Osteoblast (primary cell): ENCODE measurements around the gene ULBP1. TPM values are rescaled to one million over a fixed set of nuclear protein-coding genes. Genes with fewer than 3 reads are reported as not detected.

ENCODE experiments used
- DNase-seq: peaks from one replicate; pipeline ENCODE4 v3.0.0; 2011; ENCODE audit warnings: low spot score, mixed read lengths; ENCODE audit not compliant: insufficient read length; ENCODE audit errors: missing footprints
- H2AFZ ChIP-seq: 2 replicates; pipeline ENCODE4 v1.6.0; 2011; ENCODE audit warnings: mild to moderate bottlenecking, low read length
- H3K27ac ChIP-seq: 2 replicates; pipeline ENCODE4 v1.5.1; 2011; ENCODE audit warnings: mild to moderate bottlenecking, low read depth, low read length, moderate library complexity
- H3K27me3 ChIP-seq: 2 replicates; pipeline ENCODE4 v1.6.0; 2012; ENCODE audit warnings: mild to moderate bottlenecking, control low read depth, inconsistent platforms, low read length, moderate library complexity; ENCODE audit not compliant: insufficient read depth
- H3K36me3 ChIP-seq: 2 replicates; pipeline ENCODE4 v1.5.1; 2011; ENCODE audit warnings: mild to moderate bottlenecking, low read length, control low read depth, moderate library complexity; ENCODE audit not compliant: insufficient read depth
- H3K4me1 ChIP-seq: 2 replicates; pipeline ENCODE4 v1.5.1; 2011; ENCODE audit warnings: mild to moderate bottlenecking, low read length, control low read depth, moderate library complexity; ENCODE audit not compliant: insufficient read depth
- H3K4me2 ChIP-seq: 2 replicates; pipeline ENCODE4 v1.6.0; 2011; ENCODE audit warnings: mild to moderate bottlenecking, low read length; ENCODE audit not compliant: insufficient read depth
- H3K4me3 ChIP-seq: fragments of 200-600 bp; sonication (generic); 3 replicates; pipeline ENCODE4 v1.5.1; 2012; ENCODE audit warnings: mild to moderate bottlenecking, low read length, inconsistent platforms; ENCODE audit not compliant: insufficient read depth
- H3K79me2 ChIP-seq: 2 replicates; pipeline ENCODE4 v1.6.0; 2012; ENCODE audit warnings: mild to moderate bottlenecking, low read length, control low read depth, inconsistent platforms; ENCODE audit not compliant: insufficient read depth
- H3K9me3 ChIP-seq: 2 replicates; pipeline ENCODE4 v1.5.1; 2011; ENCODE audit warnings: low read depth, low read length, control low read depth
- H4K20me1 ChIP-seq: 2 replicates; pipeline ENCODE4 v1.6.0; 2012; ENCODE audit warnings: mild to moderate bottlenecking, low read length, control low read depth; ENCODE audit not compliant: insufficient read depth
- CTCF ChIP-seq: IDR thresholded peaks from 2 replicates; pipeline ENCODE4 v1.5.1; 2011; ENCODE audit warnings: mild to moderate bottlenecking, low read depth, low read length, moderate library complexity; ENCODE audit errors: extremely low read depth
- total RNA-seq: library from RNA; depleted of rRNA; stranded (reverse); fragments of >200 nt; gene quantifications from 2 replicates; pipeline ENCODE4 v1.2.3, GENCODE V29; 2012

The ULBP1 gene
- total RNA-seq, 1 donor: 0.72 TPM

- no peak for TF ChIP-seq CTCF
- H3K4me1 ChIP-seq: peaks cover 14% of the 10 kb centered on the region
- no peak overlapping the region for H3K4me3 ChIP-seq
- H4K20me1 ChIP-seq: no peaks in the 10 kb centered on the region
- peaks cover 68% of the 10 kb centered on the region for H3K27me3 ChIP-seq
- no peak overlapping the region for H2AFZ ChIP-seq
- H3K36me3 ChIP-seq: no peaks in the 10 kb centered on the region
- no peaks in the 10 kb centered on the region for H3K9me3 ChIP-seq
- DNase-seq: no peak
- H3K4me2 ChIP-seq: no peak overlapping the region
- no peaks in the 10 kb centered on the region for H3K79me2 ChIP-seq
- H3K27ac ChIP-seq: no peak overlapping the region
Measured at GRCh38 chr6:149960488-149960887, 3.3 kb upstream of the ULBP1 start.

GRCh38 chr6:149961728-149962425 is 1.9 kb upstream of the ULBP1 start:
- Histone ChIP-seq H2AFZ (no peak overlapping the region), H3K4me3 (no peak overlapping the region), H3K4me1 (peaks cover 14% of the 10 kb centered on the region), H3K4me2 (no peak overlapping the region), H3K36me3 (no peaks in the 10 kb centered on the region), H3K9me3 (no peaks in the 10 kb centered on the region), H3K27ac (no peak overlapping the region), H3K27me3 (peaks cover 62% of the 10 kb centered on the region), H3K79me2 (no peaks in the 10 kb centered on the region), H4K20me1 (no peaks in the 10 kb centered on the region)
- no peak for DNase-seq
- peak; percentile 27 for TF ChIP-seq CTCF

DNA sequence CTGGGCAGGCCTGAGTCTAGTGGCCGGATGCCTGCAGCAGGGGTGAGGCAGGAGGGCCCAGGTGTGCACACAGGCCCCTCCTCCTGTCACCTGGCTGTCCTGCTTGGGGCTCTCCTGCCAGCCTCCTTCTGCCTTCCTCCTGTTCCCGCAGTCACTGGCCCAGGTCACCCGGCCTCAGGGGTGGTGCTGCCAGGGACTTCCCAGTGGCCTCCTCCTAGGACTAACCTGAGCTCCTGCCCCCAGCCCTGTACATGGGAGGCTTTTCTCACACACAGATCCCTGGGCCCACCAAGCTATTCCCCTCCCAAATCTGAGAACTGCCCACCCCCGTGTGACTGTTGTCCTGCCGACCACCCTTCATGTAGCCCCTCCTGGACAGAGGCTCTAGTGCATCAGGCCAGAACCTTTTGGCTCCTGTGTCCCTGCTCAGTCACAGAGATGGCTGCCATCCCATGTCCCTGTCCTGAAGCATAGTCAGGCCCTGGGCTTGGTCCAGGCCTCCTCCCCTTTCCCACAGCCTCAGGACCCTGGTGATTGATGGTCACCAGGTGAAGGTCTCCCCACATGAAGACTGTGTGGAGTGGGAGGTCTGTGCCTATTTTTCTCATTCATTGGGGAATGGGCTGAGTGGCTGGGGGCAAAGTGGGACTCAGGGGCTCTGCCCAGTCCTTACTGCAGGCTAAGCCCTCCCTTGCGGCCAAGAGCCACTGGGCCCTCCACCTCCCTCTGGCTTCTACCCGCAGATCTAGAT is 1.1 kb upstream of the ULBP1 start:
- H3K4me2 ChIP-seq: peak overlapping the region; percentile 87
- no peak for TF ChIP-seq CTCF
- no peaks in the 10 kb centered on the region for H3K9me3 ChIP-seq
- DNase-seq: no peak
- H3K4me3 ChIP-seq: peak overlapping the region; percentile 73
- H3K79me2 ChIP-seq: no peaks in the 10 kb centered on the region
- no peak overlapping the region for H3K27ac ChIP-seq
- no peaks in the 10 kb centered on the region for H4K20me1 ChIP-seq
- H3K36me3 ChIP-seq: no peaks in the 10 kb centered on the region
- H3K4me1 ChIP-seq: peaks cover 14% of the 10 kb centered on the region
- H3K27me3 ChIP-seq: peaks cover 54% of the 10 kb centered on the region
- peak overlapping the region; percentile 90 for H2AFZ ChIP-seq

- Histone ChIP-seq H3K36me3 (no peaks in the 10 kb centered on the region), H2AFZ (peak overlapping the region; percentile 90), H3K27ac (no peak overlapping the region), H3K9me3 (no peaks in the 10 kb centered on the region), H3K79me2 (no peaks in the 10 kb centered on the region), H3K4me3 (peak overlapping the region; percentile 73), H3K27me3 (peaks cover 49% of the 10 kb centered on the region), H3K4me1 (peaks cover 14% of the 10 kb centered on the region), H3K4me2 (peak overlapping the region; percentile 87), H4K20me1 (no peaks in the 10 kb centered on the region)
- DNase-seq: peak; percentile 90
- no peak for TF ChIP-seq CTCF
Measured at GRCh38 chr6:149963212-149963461, 606 bp upstream of the ULBP1 start.
